Stimulated activated CD4-positive, alpha-beta T cell treated with anti-CD3 and anti-CD28 coated beads, Interleukin-4, amount 100 ng/mL, for 1 hour (primary cell): Measurements from ENCODE around the gene BLTP3B.

ENCODE experiments used
- DNase-seq: peaks from one replicate; pipeline ENCODE4 v3.0.0-alpha.2; 2020

Gene BLTP3B

DNA sequence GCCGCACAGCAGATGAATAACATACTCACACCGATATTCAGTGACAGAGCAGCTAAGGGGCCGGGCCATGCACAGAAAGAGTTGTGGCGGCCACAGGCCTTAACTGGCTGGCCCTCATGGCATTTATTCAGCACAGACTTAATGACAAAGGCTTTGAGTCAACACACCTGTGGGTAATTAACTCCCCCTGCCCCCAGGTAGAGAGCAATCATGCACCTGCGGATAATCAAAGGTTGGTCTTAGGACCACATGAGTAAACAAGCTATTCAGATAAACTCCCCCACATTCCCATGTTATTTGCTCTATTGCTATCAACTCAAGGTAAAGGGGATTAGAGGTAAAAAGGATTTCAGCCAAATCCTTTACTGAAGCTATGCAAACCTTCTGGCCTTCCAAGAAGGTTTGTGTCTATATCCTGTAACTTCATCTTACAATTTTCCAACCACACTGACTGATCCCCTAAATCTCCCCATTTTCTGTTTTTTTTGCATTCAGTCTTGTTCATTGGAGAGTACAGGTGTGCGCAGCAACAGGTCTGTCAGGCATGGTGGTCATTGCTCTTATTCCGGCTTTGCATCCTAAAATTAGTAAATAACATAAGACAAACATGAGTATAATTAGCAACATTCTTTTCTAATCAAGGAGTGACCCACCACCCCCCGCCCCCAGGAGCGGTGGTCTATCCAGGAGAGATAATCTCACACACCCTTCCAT, 16.9 kb upstream of the BLTP3B start:
- no peak for DNase-seq

DNA sequence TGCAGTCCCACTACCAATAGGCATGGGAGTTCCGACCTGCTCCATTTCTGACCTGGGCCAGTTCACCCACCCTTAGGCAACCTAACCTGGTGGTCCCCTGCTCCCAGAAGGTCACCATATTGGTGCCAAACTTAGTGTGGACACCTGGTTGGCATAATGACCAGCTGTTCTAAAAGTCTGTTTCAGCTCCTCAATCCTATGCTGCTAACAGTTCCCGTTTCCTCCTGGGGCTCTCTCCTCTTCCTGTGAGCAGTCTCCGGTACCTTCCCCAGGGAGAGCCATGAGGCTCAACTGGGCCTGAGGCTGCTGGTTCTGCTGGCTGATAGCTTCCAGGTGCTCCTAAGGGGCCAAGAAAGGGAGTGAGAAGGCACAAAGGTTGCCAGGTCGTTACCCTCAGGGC, 15.9 kb upstream of the BLTP3B start:
- DNase-seq = no peak

DNA sequence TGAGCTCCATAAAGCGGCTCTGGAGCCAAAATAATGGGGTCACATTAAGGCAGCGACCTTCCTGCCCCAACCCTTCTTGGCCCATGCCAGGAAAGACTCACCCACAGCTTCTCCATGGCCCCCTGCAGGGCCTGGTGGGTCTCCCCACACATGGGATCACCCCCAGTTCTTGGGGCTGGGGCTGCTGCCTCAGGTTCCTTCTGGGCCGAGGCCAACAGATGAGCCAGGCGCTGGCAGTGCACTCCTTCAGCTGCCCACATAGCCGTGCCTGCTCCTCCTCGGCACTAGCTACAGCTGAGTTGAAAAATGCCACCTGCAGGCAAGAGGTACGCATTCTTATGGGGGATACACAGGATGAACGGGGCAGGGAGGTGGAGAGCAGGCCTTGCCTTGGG, 14.8 kb upstream of the BLTP3B start:
- no peak for DNase-seq

DNA sequence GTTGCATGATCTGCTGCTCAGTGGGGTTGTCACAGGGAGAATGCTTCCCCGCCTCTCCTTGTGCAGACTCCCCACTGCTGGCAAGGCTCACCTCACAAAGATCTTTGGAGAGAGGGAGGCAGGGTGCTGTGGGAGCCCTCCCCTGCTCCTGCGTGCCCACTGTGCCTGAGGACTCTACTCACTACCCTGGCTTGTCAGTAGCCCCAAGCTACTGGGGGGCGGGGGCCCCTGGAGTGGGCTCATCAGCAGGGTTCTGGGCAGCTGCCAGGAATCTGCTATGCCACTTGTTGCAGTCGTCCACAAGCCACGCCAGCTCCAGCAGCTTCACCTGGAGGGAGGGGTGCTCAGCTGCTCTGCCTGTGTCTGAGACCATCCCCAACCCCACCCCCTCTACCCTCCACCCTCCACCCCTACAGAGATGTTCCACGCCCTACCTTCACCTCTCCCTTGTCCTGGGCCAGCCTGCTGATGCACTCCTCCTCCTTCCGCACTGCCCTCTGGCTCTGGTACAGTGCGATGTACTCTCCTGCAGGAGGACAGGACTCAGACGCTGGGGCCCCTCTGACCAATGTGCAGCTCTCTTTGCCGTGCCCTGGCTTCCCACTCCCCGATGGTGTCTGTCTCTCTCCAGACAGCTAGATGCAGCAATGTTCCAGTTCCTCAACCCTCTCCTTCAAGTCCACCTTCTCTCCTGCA, 14.2 kb upstream of the BLTP3B start:
- DNase-seq = no peak

DNA sequence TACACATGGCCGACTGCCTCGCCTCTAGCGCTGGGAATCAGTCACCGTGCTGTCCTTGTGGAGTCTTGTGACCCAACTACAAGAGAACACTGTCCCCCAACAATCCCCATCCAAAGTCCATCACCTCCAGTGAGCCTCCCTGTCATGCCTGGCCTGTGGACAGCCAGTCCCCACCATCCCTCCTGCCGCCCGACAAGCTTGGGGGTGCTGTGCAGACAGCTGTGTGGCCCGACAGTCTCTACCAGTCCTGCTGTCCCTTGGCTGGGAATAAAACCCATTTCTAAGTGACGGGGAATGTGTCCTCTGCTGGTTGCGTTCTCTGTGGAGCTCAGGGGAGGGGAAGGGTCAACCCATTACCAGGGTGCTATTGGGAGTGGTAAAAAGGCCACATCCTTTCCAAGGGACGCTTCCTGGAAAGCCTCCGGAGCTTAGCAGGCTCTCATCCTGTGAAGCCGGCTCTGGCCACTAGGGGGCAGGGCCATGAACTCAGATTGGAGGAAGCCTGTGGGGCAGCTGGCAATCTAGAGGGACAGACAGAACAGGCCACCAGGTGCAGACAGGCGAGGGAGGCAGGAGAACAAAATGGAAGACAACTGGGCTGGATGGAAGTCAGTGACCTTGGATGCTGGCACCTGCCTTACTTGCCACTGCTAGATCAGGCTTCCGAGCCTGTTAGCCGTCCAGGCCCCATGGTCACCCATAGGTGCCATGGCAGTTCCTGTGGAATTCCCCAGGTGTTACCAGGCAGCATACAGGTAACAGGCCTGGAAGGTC, 12.0 kb upstream of the BLTP3B start:
- peak; percentile 76 for DNase-seq

DNA sequence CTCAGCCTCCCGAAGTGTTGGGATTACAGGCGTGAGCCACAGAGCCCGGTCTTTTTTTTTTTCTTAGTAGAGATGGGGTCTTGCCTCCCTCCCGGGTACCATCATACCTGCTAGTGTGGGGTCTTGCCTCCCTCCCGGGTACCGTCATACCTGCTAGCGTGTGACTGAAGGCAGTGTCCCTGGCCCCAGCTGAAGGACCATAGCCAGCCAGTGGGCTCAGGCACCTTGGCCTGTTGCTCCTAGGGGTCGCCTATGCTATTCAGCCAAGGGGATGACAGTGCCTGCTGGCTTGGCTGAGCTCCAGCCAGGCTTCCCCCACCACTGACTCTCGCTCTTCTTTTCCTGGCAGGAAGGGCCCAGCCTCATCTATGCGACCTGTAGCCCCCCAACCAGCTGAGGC, 10.5 kb upstream of the BLTP3B start:
- no peak for DNase-seq

DNA sequence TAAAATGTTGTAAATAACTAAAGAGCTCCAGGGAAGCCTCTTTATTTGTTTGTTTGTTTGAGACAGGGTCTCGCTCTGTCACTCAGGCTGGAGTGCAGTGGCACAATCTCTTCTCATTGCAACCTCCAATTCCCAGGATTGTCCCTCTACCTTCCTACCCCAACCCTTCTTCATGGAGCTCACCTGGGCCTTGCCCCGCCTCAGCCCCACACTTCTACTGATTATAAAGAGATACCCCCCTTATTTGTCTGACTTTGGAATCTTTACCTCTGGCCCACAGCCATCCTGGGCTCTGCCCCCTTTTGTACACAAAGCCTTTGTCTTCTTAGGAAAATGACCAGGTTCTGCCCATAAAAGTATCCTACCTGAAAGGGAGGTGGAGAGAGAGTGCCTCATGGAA, 9.1 kb upstream of the BLTP3B start:
- no peak for DNase-seq

DNA sequence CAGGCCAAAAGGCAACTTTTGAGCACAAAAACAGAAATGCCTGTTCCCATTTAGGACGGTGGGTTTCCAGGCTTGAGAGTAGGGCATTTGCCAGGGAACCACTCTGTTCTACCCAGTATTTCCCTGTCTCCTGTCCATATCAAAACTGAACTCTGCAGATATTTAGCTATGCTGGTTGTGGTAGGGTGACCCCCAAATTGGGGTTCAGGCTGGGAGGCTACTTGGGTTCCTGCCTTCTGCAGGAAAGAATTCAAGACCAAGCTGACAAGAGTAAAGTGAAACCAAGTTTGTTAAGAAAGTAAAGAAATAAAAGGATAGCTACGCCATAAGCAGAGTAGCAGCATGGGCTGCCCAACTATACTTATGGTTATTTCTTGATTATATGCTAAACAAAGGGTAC, 3.6 kb upstream of the BLTP3B start:
- DNase-seq = no peak

DNA sequence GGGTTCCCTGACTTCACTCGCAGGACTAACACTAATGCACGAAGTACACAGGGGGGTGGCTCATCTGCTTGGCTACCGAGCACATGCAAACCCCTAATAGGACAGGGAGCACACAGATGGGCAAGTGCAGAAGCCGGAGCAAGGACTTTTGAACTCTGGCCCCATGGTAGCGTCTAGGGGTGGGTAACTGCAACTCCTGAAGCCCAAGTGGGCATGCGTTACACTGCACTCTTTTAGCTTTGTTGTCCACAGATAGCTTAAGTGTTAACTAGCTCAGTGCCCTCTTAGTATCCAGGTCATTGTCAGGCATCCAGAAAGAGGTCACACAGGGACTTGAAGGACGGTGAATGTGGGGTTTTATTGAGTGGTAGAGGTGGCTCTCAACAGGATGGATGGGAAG, 3.0 kb upstream of the BLTP3B start:
- no peak for DNase-seq

DNA sequence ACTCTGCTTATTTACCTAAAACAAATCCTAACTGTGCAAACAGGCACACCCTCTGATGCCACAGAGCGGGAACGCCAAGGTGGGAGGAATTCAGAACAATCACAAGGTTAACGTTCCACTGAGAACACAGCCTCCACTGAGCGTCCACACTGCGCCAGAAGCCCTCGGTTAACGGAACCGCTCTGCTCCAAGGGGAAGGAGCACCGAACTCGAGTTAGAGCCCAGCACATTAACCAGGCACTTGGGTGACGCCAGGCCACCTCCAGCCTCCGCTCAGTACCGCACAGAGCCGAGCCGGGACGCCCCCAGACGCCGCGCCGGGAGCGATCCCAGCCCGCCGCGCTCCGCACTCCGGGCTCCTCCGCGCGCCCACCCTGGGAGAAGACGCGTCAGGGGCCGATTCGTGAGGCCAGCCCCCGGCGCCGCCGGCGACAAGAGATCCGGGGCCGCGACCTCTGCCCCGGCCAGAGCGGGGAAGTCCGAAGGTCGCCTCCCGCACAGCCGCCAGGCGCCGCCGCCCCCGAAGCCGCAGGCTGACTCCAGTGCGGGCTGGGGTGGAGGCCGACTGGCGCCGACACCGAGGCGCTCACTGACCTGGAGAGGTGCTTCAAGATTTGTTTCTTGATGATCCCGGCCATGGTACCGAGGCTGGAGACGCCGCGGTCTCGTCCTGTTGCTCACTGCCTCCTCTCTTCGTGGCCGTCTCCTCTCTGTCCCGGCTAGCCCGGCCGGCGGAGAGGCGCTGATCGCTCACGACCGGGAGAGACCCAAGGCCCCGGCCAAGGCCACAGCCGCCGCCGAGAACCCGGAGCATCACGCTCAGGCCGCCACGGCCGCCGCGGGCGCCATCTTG, 450 bp downstream of the BLTP3B start:
- DNase-seq = peak; percentile 46

DNA sequence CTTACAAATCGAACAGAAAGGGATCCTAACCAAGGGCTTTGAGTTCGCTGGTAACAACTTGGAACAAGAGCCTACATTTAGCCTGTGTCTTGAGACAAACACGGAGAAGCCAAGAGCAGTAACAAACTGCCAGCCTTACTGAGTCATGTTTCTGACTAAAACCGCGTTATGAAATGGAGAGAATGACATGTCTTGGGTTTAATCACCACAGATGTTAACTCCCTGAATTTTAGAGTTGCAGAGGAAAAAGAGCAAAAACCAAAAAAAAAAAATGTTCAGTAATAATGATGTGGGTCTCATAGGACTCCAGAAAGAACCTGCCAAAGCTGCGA, 1.0 kb downstream of the BLTP3B start:
- no peak for DNase-seq

DNA sequence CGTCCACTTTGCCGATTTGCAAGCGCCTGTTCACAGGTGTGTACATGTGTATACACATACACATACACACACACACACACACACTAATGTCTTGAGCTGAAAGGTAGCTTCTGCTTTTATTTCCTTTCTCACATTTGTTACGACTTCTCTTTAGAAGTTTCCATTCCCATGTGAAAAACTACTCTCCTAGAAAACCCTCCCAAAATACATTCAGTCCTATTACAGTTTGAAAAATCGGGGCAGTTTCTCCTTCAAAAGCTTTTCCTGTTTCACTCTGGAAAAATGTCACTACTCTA, 3.9 kb downstream of the BLTP3B start:
- DNase-seq = no peak

DNA sequence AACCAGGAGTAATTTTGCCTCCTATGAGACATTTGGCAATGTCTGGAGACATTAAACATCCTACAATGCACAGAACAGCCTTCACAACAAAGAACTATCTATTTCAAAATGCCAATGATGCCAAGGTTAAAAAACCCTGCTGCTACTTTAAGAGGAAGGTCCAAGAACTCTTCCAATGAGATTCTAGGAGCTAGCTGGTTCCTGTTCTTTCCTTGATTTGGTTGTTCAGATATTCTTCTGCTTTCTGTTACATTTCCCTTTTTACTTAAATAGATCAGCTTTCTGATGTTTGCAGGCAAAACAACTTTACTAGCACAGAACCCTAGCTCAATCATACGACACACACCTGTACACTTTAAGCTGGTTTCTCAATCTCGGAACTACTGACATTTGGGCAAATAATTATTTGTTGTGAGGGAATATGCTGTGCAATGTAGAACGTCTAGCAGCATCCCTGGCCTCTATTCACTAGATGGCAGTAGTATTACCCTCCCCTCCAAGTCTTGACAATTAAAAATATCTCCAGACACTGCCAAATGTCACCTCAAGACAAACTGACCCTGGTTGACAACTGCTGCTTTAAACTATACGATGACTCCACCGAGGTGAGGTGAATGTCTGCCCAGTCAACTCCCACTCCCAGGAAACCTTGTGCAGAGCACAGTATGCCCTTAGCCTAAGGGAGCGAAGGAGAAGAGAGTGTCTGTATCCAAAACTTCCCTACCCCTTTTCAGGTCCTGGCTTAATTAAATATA, 4.4 kb downstream of the BLTP3B start:
- DNase-seq = no peak

DNA sequence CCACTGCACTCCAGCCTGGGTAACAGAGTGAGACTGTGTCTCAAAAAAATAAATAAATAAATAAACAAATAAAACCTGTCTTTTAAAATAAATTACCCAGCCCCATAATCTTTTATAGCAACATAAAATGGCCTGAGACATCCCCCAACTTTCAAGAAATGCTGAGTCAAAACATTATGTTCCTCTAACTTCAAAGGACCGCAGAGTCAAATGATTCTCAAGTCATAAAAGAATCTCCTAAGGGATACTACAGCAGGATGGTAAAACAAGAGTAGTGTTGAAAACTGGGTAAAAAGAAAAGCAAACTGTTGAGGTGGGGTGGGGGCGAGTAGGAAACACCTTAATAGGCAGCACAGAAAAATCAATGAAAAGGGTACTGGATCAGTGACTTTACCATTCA, 9.5 kb downstream of the BLTP3B start:
- no peak for DNase-seq

DNA sequence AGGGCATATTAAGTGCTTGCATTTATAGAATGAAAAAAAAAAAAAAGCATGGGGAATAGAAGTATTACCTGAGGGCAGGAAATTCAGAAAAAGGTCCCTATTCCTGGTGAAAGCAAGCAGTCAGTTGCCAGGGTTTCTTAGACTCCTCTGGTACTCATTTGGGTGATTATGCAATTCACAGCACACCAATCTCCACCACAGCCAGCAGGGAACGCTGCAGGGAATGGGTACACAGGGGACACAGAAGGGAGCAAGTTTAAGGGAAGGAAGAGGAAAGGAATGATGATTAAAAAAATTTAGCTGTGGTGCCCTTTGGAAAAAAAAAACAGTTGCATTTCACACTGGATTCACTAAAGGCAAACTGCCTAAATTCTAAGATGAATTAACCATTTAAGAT, 14.2 kb downstream of the BLTP3B start:
- no peak for DNase-seq

DNA sequence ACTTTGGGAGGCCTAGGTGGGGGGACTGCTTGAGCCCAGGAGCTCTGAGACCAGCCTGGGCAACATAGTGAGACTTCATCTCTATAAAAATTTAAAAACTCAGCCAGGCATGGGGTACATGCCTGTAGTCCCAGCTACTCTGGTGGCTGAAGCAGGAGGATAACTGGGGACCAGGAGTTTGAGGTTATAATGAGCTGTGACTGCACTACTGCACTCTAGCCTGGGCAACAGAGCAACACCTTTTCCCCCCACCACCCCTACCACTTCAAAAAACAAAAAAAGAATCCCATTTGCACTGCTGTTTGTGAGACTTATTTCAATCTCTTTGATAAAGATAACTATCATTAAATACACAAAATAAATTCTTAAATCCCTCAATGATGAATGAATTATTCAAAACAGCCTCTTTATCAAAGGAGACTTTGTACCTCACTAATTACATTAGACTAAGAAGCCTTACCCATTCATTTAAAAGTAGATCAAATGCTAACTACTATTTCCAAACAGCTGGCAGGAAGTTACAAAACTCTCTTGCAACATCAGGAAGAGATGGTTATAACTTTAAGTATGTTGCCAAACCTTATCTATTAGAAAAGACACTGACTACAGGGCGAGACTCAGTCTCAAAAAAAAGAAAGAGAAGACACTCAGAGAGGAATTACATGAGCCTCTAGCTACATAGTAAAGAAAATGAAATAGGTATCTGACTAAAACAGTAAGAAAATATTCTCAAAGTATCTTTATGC, 14.7 kb downstream of the BLTP3B start:
- DNase-seq = no peak

DNA sequence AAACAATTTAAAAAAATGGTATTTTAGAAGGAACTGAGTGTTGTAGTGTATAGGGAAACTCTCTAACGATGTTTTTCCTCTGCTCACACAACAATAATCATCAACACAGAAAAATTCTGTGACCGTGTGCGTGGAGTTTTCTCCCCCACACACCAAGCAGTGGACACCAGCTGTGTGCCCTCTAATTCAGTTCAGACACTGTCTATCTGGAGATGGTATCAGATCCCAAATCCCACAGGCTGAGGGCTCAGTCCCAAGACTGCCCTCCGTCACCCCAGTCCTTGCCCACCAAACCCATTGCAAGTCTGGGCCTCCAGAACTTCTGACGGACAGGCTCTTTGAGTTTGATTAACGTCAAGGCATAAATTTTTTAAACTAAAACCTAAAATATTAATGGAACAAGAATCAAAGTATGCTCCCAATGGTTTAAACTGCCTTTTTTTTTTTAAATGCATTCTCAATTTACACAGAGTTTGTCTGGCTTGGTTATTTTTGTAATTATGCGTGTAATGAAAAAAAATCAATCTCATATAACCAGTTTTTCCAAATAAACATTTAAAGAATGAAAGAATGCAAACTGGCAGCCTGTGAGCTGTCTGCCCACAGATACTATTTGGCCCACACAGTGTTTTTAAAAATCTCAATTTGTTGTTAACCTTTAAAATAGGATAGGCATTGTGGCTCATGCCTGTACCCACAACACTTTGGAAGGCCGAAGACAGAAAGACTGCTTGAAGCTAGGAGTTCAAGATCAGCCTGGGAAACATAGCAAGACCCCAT, 19.2 kb downstream of the BLTP3B start:
- DNase-seq = no peak

DNA sequence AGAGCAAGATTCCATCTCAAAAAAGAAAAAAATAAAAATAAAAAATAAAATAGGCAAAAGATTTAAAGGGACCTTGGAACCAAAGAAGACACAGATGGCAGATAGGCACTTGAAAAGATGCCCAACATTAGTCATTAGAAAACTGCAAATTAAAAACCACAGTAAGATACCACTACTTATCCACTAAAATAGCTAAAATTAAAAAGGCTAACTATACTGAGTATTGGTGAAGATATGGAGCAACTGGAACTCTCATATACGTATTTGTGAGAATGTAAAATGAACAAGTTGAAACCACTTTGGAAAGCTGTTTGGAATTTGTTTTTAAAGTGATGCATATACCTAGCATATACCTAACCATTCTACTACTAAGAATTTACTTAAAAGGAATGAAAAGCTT, 22.3 kb downstream of the BLTP3B start:
- DNase-seq = no peak

DNA sequence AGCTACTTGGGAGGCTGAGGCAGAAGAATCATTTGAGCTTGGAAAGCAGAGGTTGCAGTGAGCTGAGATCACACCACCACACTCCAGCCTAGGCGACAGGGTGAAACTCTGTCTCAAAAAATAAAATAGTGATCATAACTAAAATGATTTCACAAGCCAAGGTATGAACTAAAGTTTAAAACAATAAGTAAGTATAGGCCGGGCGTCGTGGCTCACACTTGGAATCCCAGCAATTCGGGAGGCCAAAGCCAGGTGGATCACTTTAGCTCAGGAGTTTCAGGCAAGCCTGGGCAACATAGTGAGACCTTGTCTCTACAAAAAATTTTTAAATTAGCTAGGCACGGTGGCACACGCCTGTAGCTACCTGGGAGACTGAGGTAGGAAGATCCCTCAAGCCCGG, 27.4 kb downstream of the BLTP3B start:
- DNase-seq = no peak

DNA sequence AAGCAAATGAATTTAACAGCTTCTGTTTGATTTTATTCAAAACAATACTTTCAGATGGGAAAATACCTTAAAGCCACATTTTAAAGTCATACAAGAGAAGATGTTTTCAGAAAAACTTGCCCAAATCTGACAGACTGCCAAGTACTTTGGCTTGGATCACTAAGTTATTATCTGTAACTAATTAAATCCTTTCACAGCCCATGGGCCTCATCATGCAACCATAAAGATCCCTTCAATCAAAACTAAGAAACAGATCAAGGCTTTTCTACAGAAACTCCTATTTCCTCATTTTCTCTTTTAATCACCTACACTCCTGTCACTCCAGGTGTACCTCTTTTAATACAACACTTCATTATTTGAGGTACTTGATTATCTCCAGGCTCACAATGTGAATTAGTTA, 28.1 kb downstream of the BLTP3B start:
- DNase-seq = no peak

DNA sequence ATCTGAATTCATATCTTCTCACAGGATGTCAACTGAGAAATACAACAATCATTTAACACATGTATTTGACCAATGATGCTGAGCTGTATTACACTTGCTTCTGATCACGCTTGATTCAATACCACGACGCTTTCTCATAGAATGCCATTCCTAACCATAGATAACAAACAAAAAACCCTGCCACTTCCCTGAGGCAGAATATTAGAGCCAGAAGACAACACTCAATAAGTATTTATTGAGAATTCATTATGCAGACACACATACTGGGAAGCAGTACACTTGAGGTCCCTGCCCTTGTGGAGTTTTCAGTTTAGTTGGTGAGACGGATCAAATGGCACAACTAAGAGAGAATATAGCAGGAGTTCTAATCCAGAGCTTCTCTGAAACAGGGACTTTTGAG, 32.4 kb downstream of the BLTP3B start:
- DNase-seq = no peak
